ENCODE data around the gene IQCF6. TPM values are rescaled to one million over a fixed set of nuclear protein-coding genes. Genes with fewer than 3 reads are reported as not detected.

Gene IQCF6
- total and polyA plus RNA-seq, 2 of the 13 experiments (the other 11 are each of a cell fraction or from before 2014, with no cell fraction given): not detected

- WGBS (ENCODE audit: low lambda C conversion rate): 0% methylated on average over 1 of the region's 1 CpG
- Histone ChIP-seq H3K9me3 (ENCODE audit: low read length) (peaks cover 5% of the 10 kb centered on the region; the same call in 1 of the 2 replicates), H3K4me1 (ENCODE audit: insufficient read depth, low read length) (no peaks in the 10 kb centered on the region), H3K4me2 (ENCODE audit: low read depth, low read length) (no peak overlapping the region), H3K79me2 (ENCODE audit: insufficient read depth, low read length) (no peaks in the 10 kb centered on the region), H3K4me3 (replicated peaks in 1 of 3; ENCODE audit: insufficient read depth in 1 of 3, low read depth in 2 of 3, low read length in 3 of 3) (no peak overlapping the region), H3K27me3 (ENCODE audit: control insufficient read depth in 1 of 2, insufficient read depth in 2 of 2, low read length in 2 of 2) (peaks cover 0 to 3% of the 10 kb centered on the region in 2 experiments; a peak in 1 of 5 replicates), H4K20me1 (ENCODE audit: insufficient read depth, low read length) (no peaks in the 10 kb centered on the region), H3K9ac (ENCODE audit: insufficient read depth, low read depth, low read length) (no peak overlapping the region), H3K36me3 (replicated peaks in 1 of 2; ENCODE audit: control insufficient read depth in 1 of 2, insufficient read depth in 2 of 2, low read length in 2 of 2) (no peaks in the 10 kb centered on the region), H3K27ac (ENCODE audit: extremely low read length, insufficient read depth, low read length) (no peak overlapping the region), H2AFZ (ENCODE audit: low read length) (no peak overlapping the region)
- intact Hi-C loops (cut with micrococcal nuclease; ENCODE audit: unreplicated experiment) (no loop called here), in situ Hi-C loops (cut with HindIII; ENCODE audit: extremely low pct_ligation_motif_present, low pct_unique_long_range_greater_than_20kb) (no loop called here)
- no TSS peak for BruUV-seq (replicated peaks)
- FAIRE-seq (no peak), ATAC-seq (no peak), DNase-seq (ENCODE audit: low spot score) (no peak)
- no peak for TF ChIP-seq ZNF616 (CRISPR knock-in tag; IDR thresholded peaks at IDR 0.05; ENCODE audit: low read depth)
- CTCF ChIA-PET (ENCODE audit: low intra/inter-chr PET ratio, low total read pairs): no interaction called here
- POLR2A ChIA-PET: no interaction called here
These were observed 49.3 kb upstream of the IQCF6 start for GRCh38 chr3:51828297-51828696.

DNA sequence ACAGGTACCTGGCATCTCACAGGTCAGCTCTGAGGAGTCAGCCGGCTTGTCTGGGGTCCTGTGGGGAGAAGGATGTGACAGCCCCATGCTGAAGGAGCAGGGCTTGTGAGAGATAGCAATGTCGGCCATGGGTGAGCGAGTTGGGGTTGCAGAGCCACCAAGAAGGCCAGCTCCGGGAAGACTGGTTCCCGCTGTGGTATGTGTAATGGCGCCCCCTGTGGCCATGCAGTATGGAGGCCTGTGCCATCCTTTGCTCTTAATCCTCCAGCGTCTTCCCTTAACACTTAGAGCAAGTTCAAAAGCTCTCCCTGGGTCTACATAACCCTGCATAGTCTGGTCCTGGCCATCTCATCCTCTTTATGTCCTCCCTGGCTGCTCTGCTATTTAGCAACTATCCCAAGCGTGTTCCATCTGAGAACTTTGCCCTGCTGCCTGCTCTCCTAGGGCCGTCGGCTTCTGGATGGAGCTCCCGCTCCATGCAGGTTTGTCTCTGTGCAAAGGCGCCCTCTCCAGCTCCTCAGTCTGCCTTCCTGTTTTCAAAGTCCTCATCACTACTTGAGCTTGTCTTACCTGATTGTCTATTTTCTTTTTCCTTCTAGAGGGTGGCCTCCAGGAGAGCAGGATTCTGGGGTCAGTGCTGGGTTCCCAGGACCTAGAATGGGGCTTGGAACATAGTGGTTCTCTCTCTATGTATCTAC, 40.8 kb upstream of the IQCF6 start:
- DNase-seq (ENCODE audit: low spot score) (peak; percentile 6), ATAC-seq (peak; percentile 80), FAIRE-seq (no peak)
- WGBS (ENCODE audit: low lambda C conversion rate): 13% methylated on average over 11 of the region's 12 CpGs
- Histone ChIP-seq H3K4me2 (ENCODE audit: low read depth, low read length) (no peak overlapping the region), H3K36me3 (replicated peaks in 1 of 2; ENCODE audit: control insufficient read depth in 1 of 2, insufficient read depth in 2 of 2, low read length in 2 of 2) (no peaks in the 10 kb centered on the region), H3K9ac (ENCODE audit: insufficient read depth, low read depth, low read length) (no peak overlapping the region), H3K27ac (ENCODE audit: extremely low read length, insufficient read depth, low read length) (no peak overlapping the region), H2AFZ (ENCODE audit: low read length) (no peak overlapping the region), H4K20me1 (ENCODE audit: insufficient read depth, low read length) (no peaks in the 10 kb centered on the region), H3K27me3 (ENCODE audit: control insufficient read depth in 1 of 2, insufficient read depth in 2 of 2, low read length in 2 of 2) (peaks cover 0 to 24% of the 10 kb centered on the region in 2 experiments; a peak in 3 of 5 replicates), H3K79me2 (ENCODE audit: insufficient read depth, low read length) (no peaks in the 10 kb centered on the region), H3K9me3 (ENCODE audit: low read length) (no peaks in the 10 kb centered on the region), H3K4me1 (ENCODE audit: insufficient read depth, low read length) (no peaks in the 10 kb centered on the region), H3K4me3 (replicated peaks in 1 of 3; ENCODE audit: insufficient read depth in 1 of 3, low read depth in 2 of 3, low read length in 3 of 3) (no peak overlapping the region)
- ChIA-PET CTCF (ENCODE audit: low intra/inter-chr PET ratio, low total read pairs) (no interaction called here), POLR2A (no interaction called here)
- intact Hi-C loops (cut with micrococcal nuclease; ENCODE audit: unreplicated experiment): loop anchor here (5.0 to 10.0 kb wide), 2 partner anchors 465 to 1143 kb away; partner anchors contain the start of gene GLYCTK
- TF ChIP-seq PAX8 (CRISPR knock-in tag; IDR thresholded peaks at IDR 0.05; ENCODE audit: borderline replicate concordance) (no peak), IRF2 (CRISPR knock-in tag; IDR thresholded peaks at IDR 0.05) (no peak), NFYC (CRISPR knock-in tag; IDR thresholded peaks at IDR 0.05) (no peak), TBX3 (IDR thresholded peaks at IDR 0.05; ENCODE audit: borderline replicate concordance) (no peak), ELF1 (CRISPR knock-in tag; IDR thresholded peaks at IDR 0.05) (no peak)
- TF ChIP-seq, protein P1, sequence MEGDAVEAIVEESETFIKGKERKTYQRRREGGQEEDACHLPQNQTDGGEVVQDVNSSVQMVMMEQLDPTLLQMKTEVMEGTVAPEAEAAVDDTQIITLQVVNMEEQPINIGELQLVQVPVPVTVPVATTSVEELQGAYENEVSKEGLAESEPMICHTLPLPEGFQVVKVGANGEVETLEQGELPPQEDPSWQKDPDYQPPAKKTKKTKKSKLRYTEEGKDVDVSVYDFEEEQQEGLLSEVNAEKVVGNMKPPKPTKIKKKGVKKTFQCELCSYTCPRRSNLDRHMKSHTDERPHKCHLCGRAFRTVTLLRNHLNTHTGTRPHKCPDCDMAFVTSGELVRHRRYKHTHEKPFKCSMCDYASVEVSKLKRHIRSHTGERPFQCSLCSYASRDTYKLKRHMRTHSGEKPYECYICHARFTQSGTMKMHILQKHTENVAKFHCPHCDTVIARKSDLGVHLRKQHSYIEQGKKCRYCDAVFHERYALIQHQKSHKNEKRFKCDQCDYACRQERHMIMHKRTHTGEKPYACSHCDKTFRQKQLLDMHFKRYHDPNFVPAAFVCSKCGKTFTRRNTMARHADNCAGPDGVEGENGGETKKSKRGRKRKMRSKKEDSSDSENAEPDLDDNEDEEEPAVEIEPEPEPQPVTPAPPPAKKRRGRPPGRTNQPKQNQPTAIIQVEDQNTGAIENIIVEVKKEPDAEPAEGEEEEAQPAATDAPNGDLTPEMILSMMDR (CRISPR knock-in tag; IDR thresholded peaks at IDR 0.05): peak; percentile 44
- no TSS peak for BruUV-seq (replicated peaks)
- in situ Hi-C loops (cut with HindIII; ENCODE audit: extremely low pct_ligation_motif_present, low pct_unique_long_range_greater_than_20kb): no loop called here
